Uterus (tissue), 2 donors: ENCODE results near the gene ADGRL2.

Source experiments
- CTCF ChIP-seq, 4 experiments: fragments of 200-600 bp in 2 of 4; fragments of 450-650 bp in 2 of 4; sonication (generic) in 2 of 4; IDR thresholded peaks; one replicate each; pipeline ENCODE4 v1.5.1; 2016 to 2019; ENCODE audit warnings: antibody characterized with exemption in 4 of 4, mild to moderate bottlenecking in 2 of 4, moderate library complexity in 1 of 4
- POLR2A ChIP-seq, 2 donors: fragments of 450-650 bp; IDR thresholded peaks; one replicate each; pipeline ENCODE4 v1.6.1; 2016; ENCODE audit warnings: antibody characterized with exemption in 2 of 2, mild to moderate bottlenecking in 1 of 2, moderate library complexity in 1 of 2

GRCh38 chr1:81907575-81907974, 106.8 kb downstream of the ADGRL2 start:
- TF ChIP-seq CTCF (IDR thresholded peaks at IDR 0.05), result no peak
- no peak for TF ChIP-seq POLR2A (IDR thresholded peaks at IDR 0.05)
